HG02943 (cell line): ENCODE results near the gene ASCL5.

ENCODE experiments used
- ATAC-seq: cut with Tn5 transposase; IDR thresholded peaks from one replicate; pipeline ENCODE4 v1.9.1; 2021; ENCODE audit warnings: mild to moderate bottlenecking, low read depth, moderate library complexity; ENCODE audit not compliant: unreplicated experiment

ASCL5 gene

DNA sequence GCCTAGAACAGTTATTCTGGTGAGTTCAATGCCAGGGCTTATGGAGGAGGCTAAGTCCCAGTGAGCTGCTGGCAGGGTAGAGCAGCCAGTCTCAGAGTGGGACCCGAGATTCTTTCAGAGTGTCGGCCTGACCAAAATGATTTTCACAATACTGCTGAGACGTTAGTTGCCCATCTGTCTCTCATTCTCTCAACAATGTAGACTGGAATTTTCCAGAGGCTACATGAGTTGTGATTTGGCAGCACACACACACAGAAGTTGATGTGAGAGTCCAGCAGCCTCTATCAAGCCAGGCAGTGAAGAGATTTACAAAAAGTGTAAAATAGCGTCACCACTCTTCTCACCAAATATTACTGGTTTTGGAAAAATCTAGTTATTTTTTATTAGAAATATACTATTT lies 36.4 kb downstream of the ASCL5 start:
- ATAC-seq, result no peak

DNA sequence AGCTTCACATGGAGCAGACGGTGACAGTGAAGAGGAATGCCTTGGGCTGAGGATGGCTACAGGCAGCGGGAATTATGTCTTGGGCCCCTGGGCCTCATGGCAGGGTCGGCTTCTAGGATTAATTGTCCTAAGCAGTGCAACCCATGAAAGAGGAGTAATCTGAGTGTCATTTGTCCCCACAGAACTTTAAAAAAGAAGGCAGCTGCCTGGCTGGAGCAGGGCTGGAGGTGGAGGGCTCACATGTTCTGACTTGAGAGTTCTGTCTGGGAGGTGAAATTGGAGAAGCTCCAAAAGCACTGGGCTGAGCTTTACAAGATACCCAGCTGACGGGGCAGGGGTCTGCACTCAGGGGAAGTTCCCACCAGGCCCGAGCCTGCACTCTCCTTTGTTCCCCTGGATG lies 37.4 kb downstream of the ASCL5 start:
- no peak for ATAC-seq

GRCh38 chr1:201088901-201089525 lies 38.0 kb downstream of the ASCL5 start:
- ATAC-seq, result no peak

DNA sequence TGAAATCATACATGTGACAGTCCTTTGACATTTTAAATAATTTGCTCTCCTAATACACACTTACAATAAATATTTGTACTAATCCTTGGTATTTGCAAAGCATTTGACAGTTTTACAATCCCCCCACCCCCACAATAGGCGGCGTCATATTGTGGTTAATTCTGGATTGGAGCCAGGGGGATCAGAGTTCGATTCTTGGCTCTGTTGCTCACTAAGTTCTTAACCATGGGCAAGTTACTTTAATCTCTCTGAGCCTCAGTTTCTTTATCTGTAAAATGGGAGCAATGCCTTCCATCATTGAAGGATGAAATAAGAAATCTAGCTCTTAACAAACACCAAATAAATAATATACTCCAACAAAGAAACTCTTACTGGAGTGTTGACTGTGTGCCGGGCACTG lies 38.6 kb downstream of the ASCL5 start:
- ATAC-seq, result no peak

GRCh38 chr1:201085902-201086735 lies 40.9 kb downstream of the ASCL5 start:
- no peak for ATAC-seq

GRCh38 chr1:201084295-201084694 lies 42.7 kb downstream of the ASCL5 start:
- no peak for ATAC-seq

DNA sequence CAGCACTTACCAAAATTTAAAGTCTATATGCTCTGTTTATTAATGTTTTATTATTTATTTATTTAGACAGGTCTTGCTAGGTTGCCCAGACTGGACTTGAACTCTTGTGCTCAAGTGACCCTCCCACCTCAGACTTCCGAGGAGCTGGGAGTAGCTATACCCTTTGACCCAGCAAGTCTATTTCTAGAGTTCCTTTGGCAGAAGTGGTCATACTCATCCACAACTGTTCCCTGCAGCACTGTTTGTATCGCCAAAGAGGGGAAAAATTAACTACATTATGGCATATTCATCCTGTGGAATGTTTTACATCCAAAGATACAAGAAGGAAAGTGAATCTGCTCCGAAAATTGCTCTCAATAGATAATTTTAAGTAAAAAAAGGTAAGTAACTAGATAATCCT lies 43.2 kb downstream of the ASCL5 start:
- no peak for ATAC-seq

DNA sequence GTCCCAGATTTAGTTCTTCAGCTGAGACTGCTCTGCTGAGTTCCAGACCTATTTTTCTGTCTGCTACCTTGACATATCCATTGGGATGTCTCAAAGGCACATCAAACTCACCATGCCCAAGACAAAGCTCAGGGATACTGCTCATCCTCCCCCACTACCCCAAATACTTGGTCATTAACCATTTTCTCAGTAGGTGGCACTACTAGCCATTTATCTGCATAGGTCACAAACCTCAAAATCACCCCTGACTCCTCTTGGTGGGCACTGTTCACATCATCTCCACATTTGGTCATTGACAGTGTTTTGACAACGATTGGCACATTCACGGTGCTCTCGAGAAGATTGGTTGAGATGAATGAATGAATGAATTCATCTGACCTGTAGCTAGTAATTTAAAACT lies 46.8 kb downstream of the ASCL5 start:
- ATAC-seq, result no peak

GRCh38 chr1:201077736-201078135 lies 49.2 kb downstream of the ASCL5 start:
- no peak for ATAC-seq

GRCh38 chr1:201077116-201077515 lies 49.9 kb downstream of the ASCL5 start:
- ATAC-seq, result no peak

- no peak for ATAC-seq
Observed at GRCh38 chr1:201076092-201076491, 50.9 kb downstream of the ASCL5 start.

DNA sequence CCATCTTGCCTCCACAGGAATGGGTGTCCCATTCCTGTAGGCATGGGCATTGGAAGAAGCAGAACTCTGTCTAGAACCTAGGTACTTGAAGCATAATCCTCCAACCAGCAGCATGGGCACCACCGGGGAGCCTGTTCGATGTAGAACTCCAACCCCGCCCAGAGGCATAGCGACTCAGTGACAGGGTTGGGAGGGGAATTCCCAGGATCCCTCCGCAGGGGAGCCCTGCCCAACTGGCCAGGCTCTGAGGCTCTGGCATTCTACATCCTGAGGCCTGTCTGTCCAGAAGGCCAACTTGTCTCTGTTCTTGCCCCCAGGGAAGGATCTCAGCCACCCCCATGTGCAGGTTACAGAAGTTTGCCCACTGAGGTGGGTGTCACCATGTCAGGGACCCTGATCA lies 53.0 kb downstream of the ASCL5 start:
- no peak for ATAC-seq

GRCh38 chr1:201072922-201073321 lies 54.1 kb downstream of the ASCL5 start:
- no peak for ATAC-seq

- ATAC-seq, result no peak
Observed at GRCh38 chr1:201072149-201072548, 54.8 kb downstream of the ASCL5 start.

DNA sequence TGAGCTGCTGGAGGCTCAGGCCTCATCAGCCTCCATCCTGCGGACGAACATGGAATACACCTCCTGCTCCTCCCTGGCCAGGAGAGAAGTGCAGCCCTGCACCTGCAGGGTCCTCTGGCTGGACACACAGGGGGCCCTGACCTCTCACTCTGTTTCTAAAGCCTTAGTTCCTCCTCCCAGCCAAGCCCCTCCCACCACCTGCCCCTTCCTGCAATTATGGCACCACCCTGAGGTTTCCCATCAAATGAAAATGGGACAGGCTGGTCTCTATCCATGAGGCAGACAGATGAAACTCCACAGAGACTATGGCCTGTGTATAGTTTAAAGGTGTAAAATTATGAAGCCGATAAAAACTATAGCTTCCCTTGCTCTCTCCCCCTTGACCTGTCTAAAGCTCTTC lies 57.3 kb downstream of the ASCL5 start:
- no peak for ATAC-seq

DNA sequence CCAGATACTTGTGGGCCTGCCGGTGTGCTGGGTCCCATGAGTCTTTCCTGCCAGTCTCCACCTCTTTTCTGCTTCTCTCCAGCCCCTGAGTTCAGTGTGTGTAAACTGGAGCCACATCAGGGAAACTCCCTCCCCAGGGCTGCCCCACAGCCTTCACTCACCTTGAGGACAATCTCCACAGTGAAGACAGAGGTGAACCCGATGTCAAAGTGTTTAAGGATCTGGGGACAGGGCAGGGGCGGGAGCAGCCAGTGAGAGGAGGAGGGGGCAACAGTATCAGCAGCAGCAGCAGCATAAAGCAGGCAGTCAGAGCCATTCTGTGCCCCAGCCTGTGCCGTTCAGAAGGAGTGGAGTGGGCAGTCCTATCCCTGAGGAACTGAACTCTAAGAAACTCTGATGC lies 58.0 kb downstream of the ASCL5 start:
- ATAC-seq, result no peak

DNA sequence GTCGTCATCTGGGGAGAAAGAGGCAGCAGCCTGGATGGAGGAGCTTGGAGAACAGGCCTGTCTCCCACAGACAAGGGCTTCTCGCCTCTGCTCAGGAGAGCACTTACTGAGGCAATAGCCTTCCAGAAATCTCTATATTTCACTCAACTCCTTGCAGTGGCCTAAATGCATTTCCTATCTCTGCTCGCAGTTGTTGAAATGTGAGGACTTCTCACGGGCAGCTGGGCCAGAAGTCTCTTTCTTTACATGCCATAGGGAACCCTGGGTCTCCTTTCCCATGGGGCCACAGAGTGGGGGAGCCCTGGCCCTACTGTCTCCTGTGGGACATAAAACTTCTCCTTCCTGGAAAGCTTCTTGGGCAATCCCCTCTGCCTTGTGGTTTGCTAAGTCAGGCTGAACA lies 60.0 kb downstream of the ASCL5 start:
- no peak for ATAC-seq

GRCh38 chr1:201065686-201066085 lies 61.3 kb downstream of the ASCL5 start:
- no peak for ATAC-seq

DNA sequence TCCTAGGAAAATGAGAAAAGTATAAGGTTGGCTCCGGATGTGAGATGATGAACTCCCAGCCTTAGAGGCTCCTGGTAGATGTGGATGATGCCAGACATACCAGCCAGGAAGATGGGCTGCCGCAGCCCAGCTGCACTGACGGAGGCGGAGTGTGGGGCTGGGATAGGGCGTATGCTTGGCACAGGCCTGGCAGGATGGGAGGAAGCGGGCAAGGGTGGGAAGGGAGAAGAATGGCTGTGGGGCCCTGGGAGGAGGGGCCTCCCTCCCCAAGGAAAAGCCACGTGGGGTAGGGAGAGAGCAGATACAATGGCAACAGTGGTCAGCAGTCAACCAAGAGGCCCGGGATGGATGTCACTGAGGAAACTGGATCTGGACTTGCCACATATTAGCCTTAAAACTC lies 62.2 kb downstream of the ASCL5 start:
- no peak for ATAC-seq
